Renal cortical epithelial cell (primary cell): ENCODE results near the gene NAA25. TPM values are rescaled to one million over a fixed set of nuclear protein-coding genes. Genes with fewer than 3 reads are reported as not detected.
"Not testable (repeated sequence)": the region's sequence is repeated elsewhere in the genome, so short reads cannot be mapped to it uniquely, and the experiment has no call there.

ENCODE experiments used
- DNase-seq: peaks from one replicate; pipeline ENCODE4 v3.0.0-alpha.2; 2011; ENCODE audit warnings: low read depth
- total RNA-seq: library from RNA; depleted of rRNA; stranded (reverse); fragments of >200 nt; gene quantifications from 2 replicates; pipeline ENCODE4 v1.2.3, GENCODE V29; 2014

The NAA25 gene
- total RNA-seq, 1 donor from 2014 or later = 26.7 TPM

DNA sequence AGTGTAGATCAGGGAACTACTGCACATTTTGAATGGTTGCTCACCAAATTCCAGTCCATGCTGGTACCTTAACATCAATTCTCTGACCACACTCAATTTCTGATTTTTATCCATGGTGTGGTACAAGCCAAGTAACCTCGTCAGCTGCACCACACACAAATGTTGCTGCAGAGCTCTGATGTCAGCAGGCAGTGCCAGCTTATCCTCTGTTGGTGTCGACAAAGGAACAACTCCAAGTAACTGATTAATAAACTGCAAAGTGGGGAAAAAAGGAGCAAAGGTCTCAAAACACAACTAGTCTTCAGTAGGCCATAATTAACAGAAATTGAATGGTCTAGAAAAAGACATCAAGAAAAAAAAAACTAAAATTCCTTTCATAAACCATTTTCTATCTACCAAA lies 47.4 kb downstream of the NAA25 start:
- peak; percentile 23 for DNase-seq

DNA sequence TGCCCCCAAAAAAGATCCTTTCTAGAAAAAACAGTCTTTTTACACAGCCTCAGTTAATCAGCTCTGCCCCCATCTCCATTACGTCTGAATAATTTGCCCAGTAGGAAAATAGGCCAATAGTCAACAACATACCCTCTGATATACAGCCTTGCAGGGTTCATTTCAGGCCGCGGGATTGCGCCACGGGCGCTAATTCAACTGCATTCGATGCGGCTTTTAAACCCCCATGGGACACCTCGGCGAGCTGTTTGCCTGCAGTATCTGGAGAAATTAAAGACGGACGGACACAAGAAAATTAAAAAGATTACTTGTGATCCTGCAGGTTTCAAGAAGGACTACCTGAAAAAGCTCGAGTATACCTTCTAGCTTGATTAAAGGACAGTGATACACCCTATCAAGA lies 59.2 kb downstream of the NAA25 start:
- no peak for DNase-seq

DNA sequence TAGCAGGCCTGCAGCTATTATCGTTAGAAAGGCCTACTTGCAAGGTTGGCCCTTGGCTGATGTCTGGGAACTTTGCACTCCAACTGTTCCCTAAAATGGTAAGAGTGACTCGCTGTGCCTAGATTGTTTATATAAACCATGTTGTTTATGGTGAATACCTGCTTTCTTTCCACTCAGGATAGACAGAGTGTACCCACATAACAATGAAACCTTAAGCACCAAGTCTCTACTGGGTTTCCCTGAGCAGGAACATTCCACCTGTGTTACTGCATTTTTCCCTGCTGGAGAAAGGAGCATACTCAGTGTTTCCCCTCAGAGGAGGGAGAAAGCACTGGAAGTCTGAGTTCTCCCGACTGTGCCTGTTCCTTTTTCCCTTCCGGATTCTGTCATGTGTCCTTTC lies 62.6 kb downstream of the NAA25 start:
- peak; percentile 13 for DNase-seq

DNA sequence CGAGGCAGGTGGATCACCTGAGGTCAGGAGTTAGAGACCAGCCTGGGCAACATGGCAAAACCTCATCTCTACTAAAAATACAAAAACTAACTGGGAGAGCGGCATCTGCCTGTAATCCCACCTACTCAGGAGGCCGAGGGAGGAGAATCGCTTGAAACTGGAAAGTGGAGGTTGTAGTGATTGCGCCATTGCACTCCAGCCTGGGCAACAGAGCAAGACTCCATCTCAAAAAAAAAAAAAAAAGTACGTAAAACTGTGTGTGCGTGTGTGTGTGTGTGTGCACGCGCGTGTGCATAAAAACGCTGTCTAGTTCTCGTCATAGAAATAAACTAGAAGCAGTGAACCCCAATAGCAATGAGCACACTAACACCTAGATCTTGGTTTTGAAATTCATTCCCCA lies 72.0 kb downstream of the NAA25 start:
- not testable (repeated sequence) for DNase-seq

DNA sequence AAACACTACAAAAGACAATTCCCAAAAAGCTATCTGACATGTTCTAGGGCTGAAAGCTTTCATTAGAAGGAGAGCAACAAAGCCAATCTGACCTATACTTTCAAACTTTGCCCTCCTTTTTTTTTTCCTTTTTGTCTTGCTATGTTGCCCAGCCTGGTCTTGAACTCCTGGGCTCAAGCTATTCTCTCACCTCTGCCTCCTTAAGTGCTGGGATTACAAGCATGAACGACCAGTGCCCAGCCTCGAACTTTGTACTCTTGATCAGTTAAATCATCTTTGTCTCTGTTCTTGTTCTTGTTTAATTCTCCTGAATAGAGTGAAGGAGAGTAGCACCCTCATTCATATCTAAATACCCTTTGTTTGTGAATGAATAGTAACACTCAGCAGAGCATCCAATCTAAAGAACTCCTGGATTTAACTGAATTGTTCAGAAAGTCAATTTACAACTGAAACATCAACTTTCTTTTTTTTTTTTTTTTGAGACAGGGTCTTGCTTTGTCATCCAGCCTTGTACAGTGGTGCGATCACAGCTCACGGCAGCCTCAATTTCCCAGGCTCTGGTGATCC lies 73.3 kb downstream of the NAA25 start:
- no peak for DNase-seq

DNA sequence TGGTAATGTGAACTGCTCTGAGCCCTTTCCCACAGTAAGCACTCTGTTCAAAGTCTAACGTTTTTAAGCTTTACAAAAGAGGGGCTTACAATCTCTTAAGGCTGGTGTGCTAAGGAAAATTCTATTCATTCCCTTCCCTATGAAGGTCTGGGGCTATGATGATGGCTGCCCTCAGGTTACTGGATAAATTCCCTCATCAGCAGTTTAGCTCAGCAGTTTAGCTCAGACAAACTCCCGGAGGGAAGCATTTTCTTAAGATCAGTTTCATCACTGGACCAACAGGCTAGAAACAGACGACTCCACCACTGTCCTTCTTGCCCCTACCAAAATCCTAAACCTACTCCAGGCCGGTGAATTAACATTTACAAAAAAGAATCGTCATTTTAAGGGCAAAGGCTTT lies 76.3 kb downstream of the NAA25 start:
- DNase-seq = no peak

DNA sequence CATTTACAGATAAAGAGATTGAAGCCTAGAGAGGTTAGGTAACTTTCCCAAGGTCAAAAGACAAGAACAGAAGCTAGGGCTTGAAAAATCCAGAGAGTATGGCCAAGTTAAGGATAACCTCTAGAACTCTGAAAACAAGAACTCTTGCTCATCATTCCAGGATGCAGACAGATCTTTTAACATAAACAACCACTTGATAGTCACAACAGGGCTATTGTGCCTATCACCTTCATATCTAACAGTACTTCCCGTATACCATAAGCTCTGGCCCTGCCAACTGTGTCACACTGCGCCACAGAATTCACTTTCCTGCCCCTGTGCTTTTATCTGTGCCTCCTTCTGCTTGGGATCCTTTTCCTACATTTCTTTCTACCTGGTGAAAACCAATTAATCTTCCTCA lies 77.1 kb downstream of the NAA25 start:
- no peak for DNase-seq

DNA sequence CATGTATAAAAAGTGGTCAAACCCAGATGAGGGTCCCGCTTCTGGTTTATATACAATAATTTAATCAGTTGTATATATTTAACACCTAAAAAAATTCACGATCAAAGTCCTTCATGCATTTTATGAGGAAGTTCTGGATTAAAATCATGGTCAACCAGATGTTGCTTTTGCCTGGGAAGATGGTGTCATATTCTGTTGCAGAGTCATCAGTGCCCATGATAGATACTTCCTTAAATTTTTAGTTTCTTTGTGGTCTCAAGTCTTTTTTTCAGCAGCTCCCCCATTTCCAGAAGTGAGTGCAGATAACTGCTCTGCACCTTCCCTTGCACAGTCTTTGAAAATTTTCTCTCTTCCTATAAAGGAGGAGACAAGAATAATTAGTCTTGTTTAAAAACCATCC lies 79.3 kb downstream of the NAA25 start:
- no peak for DNase-seq

DNA sequence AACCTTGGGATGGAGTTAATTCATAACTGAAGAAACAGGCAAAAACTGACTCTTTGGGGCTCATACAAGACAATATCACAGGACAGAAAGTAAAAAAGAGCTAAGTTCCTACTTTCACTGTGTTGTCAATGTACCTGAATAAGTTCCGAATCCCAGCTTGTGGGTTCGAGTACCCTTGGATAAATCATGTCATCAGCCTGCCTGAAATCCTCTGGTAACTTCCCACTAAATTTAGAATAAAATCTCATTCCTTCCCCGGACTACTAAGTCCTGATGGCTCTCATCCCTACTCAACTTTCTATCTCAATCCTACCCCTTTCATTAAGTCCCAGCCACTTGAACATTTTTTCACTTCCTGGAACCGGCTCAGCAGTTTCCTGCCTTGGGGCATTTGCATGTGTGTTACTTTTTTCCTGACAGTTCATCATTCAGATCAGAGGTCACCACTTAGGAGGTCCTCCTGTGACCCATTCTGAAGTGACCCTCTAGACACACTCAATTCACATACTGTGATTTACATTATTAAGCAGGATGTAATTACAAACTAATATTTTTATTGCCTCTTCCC lies 82.7 kb downstream of the NAA25 start:
- peak; percentile 34 for DNase-seq

DNA sequence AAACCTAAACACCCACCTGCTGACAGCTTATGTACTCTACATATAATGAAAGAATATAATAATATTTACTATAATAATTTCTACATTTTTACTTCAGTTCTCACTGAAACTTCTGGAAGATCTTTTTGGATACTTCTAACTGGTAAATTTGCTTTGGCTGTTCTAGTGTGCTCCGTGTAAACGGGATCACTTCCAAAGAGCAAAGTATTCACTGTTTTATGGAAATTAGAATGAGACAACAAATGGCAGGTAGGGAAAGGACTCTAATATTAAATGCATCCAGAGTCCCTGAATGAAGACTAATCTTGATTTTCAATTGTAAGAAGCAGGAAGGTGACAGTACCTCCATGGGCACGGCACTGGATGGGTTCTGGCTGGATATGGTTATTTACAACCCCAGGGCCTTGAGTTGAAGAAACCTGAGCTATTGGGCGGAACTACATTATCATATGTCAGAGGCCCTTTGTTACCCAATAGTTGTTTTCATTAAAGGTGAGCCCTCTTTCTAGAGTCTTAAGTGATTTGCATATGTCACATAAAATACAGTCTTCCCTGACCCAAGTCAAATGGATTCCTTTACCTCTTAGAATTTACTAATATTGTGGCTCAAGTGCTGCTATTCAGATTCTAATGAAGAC lies 84.7 kb downstream of the NAA25 start:
- DNase-seq = no peak

DNA sequence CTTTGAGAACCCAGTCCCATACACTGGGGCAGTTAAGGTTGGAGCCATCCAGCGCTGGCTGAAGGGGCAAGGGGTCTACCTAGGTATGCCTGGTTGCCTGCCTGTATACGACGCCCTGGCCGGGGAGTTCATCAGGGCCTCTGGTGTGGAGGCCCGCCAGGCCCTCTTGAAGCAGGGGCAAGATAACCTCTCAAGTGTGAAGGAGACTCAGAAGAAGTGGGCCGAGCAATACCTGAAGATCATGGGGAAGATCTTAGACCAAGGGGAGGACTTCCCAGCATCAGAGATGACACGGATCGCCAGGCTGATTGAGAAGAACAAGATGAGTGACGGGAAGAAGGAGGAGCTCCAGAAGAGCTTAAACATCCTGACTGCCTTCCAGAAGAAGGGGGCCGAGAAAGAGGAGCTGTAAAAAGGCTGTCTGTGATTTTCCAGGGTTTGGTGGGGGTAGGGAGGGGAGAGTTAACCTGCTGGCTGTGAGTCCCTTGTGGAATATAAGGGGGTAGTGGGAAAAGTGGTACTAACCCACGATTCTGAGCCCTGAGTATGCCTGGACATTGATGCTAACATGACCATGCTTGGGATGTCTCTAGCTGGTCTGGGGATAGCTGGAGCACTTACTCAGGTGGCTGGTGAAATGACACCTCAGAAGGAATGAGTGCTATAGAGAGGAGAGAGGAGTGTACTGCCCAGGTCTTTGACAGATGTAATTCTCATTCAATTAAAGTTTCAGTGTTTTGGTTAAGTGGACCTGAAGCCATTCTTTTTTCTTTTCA lies 86.2 kb downstream of the NAA25 start:
- no peak for DNase-seq

DNA sequence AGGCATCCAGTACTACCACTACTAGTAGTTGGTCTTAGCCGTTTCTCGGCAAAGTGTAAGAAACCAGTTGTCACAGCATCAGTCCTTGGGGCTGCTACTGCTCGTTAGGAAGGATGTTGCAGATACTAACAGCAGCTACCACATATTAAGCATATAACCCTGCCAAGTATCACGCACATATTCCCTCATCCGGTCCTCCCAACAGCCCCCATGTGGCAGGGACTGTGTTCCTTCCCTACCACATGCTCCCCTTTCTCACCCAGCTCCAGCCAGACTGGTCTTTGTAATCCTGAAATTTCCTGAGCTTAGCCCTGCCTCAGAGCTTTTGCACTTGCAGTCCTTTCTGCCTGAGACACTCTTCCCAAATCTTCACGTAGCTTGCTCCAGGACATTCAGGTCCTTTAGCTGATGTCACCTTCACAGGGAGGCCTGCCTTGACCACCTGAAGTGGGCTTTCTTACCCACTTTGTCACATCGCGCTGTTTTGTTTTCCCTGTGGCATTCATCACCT lies 87.6 kb downstream of the NAA25 start:
- no peak for DNase-seq

DNA sequence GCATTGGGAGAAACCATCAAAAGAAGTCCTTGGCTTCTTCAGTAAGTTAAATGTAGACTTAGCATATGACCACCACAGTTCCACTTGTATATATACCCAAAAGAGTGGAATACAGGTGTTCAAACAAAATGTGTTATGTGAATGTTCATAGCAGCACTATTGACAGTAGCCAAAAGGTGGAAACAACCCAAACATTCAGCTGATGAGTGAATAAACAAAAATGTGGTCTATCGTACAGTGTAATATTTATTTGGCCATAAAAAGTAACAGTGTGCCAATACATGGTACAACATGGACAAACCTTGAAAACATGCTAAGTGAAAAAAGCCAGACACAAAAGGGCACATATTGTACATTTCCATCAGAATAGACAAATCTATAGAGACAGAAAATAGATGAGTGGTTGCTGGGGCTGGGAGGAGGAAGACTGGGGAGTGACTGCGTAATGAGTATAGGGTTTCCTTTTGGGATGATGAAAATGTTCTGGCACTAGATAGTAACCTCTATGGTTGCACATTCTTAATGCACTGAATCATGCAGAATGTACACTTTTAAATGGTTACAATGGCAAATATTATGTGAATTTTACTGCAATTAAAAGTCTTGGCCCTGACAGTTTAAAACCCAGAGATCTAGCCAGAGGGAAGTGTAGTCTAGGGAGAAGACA lies 89.9 kb downstream of the NAA25 start:
- no peak for DNase-seq

DNA sequence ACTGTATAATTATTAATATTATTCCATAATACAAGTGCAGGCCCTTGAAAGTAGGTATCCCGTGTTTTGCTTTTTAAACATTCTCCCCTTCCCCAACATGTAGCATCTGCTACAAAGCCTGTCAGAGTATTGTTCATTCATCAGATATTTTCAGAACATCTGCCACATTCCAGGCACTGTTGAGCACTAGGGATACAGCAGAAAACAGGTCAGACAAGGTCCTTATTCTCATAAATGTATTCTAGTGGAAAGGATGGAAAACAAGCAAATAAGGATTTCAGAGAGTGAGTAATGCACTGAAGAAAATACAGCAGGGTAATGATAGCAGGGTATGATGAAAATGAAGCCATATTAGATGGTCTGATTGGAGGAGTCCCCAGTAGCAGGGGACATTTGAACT lies 91.5 kb downstream of the NAA25 start:
- DNase-seq = no peak

DNA sequence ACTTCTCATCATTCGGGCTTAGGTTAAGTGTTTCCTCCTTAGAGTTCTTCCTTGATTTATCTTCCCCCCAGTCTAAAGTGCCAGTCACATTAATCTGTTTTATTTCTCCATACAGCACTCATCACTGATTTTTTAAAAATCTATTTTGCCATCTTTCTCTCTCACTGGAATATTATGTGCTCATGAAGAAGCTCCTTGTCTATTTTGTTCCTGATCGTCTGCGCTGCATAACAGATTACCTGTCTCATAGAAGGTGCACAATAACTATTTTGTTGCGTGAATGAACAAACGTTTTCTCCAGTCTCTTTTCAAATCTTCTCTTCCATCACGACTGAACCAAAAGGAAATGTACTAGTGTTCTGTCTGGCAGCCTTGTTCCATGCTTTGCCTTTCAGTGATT lies 92.6 kb downstream of the NAA25 start:
- no peak for DNase-seq

DNA sequence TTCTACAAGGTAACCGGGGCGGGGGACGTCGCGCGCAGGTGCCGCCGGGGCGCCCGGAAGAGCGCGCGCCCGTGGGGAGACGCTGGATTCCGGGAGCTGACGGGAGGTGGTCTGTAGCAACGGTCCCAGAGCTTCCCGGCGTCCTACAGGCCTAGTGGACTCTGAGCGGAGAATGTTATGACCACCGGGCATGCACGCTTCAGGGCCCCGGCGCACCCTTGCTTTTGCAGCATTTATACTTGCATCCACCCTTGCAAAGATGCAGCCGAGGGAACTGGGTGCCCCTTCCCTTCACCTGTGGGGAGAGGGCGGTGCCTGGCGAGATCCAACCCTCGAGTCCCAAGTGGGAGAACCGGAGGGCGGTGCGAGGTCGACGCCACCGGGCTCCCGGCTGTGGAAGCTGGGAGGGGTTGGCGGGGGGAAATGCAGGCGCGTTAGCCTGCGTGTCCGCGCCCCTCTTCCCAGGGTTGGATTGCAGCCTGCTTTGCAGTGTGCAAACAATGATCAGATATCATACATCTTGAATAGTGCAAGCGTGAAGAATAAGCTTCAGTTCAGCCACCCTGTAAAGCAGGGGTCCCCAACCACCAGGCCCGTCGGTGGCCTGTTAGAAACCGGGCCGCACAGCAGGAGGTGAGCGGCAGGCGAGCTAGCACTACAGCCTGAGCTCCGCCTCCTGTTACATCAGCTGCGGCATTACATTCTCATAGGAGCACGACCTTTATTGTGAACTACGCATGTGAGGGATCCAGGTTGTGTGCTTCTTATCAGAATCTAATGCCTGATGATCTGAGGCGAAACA lies 94.8 kb downstream of the NAA25 start:
- DNase-seq = peak; percentile 73

DNA sequence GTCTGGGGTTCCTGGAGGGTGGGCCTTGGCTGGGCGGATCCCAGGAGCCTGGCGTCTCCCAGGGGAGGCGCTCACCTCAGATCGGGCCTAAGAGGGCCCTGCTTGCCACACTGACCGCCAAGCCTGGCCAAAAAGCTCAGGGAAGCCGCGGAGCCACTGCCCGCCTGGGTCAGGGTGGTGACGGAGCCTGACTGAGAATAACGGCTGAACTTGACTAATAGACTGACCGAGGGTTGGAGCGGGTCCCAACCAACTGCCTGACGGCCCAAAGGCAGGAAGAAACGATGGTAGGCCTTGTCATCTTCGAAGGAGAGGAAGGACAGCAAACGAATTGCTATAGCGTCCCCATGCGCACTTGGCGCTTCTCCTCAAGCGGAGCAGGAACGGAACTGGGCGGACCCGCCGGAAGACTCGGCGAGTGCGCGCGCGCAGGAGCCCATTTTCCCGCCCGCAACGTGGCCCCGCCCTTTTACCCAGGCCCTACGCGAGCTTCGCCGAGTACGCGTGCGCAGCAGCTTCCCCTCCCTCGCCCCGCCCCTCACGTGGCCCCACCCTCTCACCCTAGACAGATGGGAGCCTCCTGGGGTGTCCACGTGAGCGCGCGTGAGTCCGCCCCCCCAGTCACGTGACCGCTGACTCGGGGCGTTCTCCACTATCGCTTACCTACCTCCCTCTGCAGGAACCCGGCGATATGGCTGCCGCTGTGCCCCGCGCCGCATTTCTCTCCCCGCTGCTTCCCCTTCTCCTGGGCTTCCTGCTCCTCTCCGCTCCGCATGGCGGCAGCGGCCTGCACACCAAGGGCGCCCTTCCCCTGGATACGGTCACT lies 95.6 kb downstream of the NAA25 start, which contains the start of the genes ERP29 and TMEM116:
ERP29 (plus strand) TSS at position 652 of the 826 bp plus-strand sequence; CDS start at position 692, 40 bp downstream.
TMEM116 (minus strand) TSS at position 391 of the 826 bp plus-strand sequence. CDS start 7,895 bp downstream, outside the sequence.
- peak; percentile 88 for DNase-seq

DNA sequence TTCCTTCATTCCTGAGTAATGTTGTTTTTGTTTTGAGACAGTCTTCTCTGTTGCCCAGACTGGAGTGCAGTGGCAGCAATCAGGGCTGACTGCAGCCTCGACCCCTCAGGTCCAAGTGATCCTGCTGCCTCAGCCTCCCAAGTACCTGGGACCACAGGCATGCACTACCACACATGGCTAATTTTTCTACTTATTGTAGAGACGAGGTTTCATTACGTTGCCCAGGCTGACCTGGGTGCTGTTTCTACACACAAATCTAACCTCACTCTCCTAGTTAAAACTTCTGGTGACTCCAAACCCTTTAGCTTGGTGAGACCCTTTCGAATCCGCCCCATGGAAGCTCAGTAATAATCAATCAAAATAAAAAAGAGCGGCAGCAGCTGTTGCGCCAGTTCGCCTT lies 96.9 kb downstream of the NAA25 start:
- no peak for DNase-seq

DNA sequence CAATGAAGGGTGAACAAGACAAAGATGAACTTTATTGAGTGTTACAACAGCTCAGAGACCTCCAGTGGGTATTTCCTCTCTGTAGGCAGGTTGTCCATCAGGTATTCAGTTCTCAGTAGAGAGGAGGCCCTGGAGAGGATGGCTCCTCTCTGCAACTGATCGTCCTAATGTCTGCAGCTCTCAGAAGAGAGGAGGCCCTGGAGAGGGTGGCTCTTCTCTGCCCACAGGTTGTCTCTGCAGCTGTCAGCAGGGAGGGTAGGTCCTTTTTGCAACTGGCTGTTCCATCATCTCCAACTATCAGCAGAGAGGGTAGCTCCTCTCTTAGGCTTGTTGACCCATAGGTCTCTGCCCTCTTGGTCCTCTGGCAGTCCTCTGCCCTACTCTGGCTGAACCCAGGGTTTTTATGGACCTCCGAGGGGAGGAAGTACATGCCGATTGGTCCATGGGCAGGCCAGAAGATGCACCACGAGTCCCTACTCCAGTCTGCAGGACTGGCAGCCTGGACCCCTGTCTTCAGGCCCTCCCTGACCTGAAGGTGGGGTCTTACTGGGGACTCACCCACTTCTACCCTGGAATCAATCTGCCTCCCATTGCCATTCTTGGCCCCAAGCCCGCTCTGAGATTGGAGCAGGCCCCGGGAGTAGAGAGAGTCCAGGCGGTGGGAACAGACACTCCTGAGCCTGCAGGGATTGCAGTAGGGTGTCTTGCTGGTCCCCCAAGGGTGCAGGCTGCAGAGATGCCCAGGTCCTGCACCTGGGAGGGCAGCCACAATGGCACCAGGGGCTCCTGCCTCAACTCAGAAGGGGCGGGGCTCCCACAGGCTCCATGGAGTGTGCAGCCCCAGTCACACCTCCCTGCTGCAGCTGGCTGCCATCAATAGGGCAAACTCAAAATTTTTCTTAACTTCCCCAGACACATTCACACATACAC lies 97.9 kb downstream of the NAA25 start:
- DNase-seq = no peak
